IPS-11a (cell line): ENCODE results near the gene CCDC158.
"Not testable (repeated sequence)": the region's sequence is repeated elsewhere in the genome, so short reads cannot be mapped to it uniquely, and the experiment has no call there.

Experiments used
- H3K4me3 ChIP-seq: one replicate; pipeline ENCODE4 v1.5.1; 2013; ENCODE audit warnings: low read depth, low read length, control low read depth

The CCDC158 gene

DNA sequence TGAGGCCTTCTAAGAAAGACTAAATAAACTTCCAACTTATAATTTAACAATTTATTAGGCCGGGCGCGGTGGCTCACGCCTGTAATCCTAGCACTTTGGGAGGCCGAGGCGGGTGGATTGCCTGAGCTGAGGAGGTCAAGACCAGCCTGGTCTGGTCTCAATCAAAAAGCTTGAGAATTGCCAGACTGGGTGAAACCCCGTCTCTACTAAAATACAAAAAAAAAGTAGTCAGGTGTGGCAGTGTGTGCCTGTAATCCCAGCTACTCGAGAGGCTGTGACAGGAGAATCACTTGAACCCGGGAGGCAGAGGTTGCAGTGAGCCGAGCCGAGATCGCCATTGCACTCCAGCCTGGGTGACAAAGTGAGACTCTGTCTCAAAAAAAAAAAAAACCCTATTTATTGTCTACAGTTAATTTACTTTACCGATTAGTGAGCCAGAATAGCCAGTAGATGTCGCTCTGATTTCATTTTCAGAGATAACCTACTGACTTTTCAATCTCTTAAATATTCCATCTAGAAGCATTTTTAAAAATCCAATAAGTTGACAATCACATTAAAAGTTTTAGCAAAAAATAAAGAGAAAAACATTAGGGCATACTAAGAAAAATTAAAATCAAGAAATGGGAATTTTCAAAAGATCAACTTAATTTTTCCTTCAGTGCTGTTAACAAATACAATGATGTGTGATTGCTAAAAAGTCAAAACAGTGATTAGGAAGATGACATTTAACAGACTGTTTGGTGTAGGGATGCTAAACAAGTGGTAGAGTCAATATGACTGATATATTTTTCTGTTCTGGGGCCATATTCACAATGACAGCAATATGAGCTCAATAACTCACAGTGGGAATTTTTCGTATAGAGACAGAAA lies 9.8 kb upstream of the CCDC158 start:
- H3K4me3 ChIP-seq = no peak overlapping the region

DNA sequence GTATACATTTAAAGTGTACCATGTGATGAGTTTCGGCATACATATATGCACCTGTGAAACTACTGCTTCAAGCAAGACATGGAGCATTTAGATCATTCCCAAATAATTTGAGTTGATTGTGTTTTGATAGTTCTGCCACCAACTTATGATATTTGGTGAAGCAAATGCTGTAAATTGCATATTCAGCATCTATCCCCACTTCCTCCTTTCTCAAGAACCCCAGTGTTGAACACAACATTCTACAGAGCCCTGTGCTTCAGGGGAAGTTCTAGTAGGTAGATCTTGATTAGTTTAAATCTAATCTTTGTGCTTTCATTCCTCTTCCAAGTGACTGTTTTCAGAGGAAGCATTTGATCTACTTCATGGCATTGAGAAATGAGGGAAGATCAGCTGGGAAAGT lies 8.7 kb upstream of the CCDC158 start:
- no peak overlapping the region for H3K4me3 ChIP-seq

- H3K4me3 ChIP-seq = no peak overlapping the region
Measured at GRCh38 chr4:76426272-76426671, 5.3 kb upstream of the CCDC158 start.

DNA sequence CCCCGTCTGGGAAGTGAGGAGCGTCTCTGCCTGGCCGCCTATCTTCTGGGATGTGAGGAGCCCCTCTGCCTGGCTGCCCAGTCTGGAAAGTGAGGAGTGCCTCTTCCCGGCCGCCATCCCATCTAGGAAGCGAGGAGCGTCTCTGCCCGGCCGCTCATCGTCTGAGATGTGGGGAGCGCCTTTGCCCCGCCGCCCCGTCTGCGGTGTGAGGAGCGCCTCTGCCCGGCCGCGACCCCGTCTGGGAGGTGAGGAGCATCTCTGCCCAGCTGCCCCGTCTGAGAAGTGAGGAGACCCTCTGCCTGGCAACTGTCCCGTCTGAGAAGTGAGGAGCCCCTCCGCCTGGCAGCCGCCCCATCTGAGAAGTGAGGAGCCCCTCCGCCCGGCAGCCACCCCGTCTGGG lies 2.2 kb upstream of the CCDC158 start:
- H3K4me3 ChIP-seq = not testable (repeated sequence)

DNA sequence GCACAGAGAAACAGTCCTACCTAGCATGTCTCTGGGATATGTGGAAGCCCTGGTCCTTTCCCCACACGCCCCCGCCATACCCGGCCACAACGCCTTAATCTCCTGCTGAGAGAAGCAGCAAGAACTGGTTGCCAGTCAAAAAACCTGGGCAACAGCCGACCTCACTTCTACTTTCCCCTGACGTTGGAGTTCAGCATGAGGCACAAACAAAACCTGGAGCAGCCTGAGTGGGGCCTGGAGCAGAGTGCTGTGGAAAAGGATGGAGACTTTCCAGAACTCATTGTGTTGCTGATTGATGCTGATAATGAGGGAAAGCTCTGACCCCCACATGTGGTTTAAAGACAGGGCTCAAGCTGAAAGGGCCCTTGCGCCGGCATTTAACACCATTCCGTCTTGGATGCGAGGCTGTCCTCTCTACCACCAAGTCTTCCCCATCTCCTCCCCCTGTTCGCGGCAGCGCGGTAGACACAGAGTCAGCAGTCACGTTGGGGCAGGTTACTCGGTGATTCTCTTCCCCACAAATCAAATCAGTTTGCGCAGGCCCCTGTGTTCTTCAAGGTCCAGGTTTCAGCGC lies 666 bp downstream of the CCDC158 start:
- H3K4me3 ChIP-seq = no peak overlapping the region

DNA sequence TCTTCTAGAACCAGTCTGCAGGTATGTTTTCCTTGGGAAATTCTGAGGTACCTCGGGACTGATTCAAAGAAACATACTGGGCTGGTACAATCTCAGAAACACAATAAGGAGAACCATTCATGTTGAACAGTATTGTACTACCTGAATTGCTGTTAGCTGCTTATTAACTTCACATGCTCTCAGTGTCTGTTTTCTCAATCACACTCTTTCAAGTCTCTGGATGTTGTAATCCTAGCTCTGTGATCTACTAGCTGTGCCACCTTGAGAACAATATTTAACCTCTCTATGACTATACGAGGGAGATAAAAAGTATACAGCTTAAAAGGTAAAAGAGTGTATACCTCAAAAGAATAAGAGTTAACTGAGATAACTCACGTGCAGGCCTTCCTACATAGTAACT lies 10.3 kb downstream of the CCDC158 start:
- no peak overlapping the region for H3K4me3 ChIP-seq

GRCh38 chr4:76407440-76408119 lies 13.4 kb downstream of the CCDC158 start:
- H3K4me3 ChIP-seq = no peak overlapping the region

DNA sequence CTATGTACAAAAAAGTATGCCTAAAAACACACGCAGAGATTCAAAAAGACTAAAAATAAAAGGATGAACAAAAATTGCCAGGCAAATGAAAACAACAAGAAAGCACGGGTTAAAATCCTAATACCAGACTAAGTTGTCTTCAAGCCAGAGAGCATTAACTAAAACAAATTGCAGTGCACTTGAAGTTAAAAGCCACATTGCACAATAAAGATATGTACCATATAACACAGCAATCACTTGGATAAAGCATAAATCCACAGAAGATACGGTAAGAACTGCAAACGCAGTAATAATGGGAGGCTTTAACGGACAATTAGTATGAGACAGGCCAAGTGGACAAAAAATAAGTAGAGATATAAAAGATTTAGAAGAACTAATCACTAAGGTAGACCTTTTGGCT lies 14.9 kb downstream of the CCDC158 start:
- H3K4me3 ChIP-seq = no peak overlapping the region

GRCh38 chr4:76401654-76402053 lies 19.3 kb downstream of the CCDC158 start:
- H3K4me3 ChIP-seq = no peak overlapping the region

DNA sequence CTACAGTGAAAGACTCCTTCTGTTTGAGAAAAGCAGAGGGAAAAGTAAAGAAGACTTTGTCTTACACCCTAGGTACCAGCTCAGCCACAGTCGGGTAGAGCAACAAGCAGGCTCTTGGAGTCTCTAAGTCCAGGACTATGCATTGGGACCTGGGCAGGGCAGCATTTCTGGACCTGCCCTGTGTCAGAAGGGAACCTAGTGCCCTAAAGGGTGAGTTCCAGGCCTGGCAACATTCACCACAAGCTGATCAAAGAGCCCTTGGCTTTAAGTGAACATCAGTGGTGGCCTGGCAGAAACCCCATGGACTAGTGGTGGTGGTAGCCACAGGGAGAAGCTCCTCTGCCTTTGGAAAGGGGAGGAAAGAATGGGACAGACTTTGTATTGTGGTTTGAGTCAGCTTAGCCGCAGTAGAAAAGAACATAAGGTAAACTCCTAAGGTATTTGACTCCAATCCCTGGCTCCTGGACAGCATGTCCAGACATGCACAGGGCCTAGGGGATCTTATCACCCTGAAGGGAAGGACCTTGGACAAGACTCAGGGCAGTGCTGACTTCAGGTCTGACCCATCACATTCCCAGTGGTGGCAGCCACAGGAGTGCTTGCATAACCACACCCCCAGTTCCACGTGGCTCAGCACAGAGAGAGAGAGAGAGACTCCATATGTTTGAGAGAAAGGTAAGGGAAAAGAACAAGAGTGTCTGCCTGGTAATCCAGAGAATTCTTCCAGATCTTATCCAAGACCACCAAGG lies 32.6 kb downstream of the CCDC158 start:
- H3K4me3 ChIP-seq = no peak overlapping the region

DNA sequence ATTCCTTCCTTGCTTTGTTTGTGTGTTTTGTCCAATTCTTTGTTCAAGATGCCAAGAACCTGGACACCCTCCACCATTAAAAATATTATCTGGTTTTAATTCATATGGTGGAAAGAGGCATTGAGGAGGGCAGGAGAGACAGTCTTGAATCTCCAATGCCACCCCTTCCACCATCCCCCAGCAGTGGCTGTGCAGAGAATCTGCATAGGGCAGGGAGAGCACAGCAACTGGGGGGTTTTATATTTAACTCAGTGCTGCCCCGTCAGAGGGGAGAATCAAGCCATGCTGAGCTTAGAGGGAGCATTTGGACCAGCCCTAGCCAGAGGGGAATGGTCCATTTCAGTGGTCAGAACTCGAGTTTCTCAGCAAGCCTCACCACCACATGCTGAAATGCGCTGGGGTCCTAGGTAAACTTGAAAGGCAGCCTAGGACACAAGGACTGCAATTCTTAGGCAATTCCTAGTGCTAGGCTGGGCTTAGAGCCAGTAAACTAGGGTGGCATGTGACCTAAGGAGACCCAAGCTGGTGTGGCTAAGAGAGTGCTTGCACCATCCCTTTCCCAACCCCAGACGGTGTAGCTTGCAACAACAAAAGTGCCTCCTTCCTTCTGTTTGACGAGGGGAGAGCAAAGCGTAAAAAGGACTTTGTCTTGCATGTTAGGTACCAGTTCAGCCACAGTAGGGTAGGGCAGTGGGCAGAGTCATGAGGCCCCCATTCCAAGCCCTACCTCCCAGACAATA lies 34.2 kb downstream of the CCDC158 start:
- H3K4me3 ChIP-seq = no peak overlapping the region

GRCh38 chr4:76385974-76386373 lies 35.0 kb downstream of the CCDC158 start:
- H3K4me3 ChIP-seq = no peak overlapping the region

GRCh38 chr4:76384052-76384451 lies 36.9 kb downstream of the CCDC158 start:
- H3K4me3 ChIP-seq = no peak overlapping the region

- H3K4me3 ChIP-seq = no peak overlapping the region
Measured at GRCh38 chr4:76383001-76383400, 37.9 kb downstream of the CCDC158 start.

DNA sequence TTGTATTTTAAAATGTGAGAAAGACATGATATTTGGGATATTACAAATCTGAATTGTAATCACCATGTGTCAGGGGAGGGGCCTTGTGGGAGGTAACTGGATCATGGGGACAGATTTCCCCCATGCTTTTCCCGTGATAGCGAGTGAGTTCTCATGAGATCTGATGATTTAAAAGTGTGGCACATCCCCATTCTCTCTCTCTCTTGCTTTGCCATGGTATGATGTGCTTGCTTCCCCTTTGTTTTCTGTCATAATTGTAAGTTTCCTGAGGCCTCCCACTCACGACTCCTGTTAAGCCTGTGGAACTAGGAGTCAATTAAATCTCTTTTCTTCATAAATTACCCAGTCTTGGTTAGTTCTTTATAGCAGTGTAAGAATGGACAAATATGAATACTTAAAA lies 39.0 kb downstream of the CCDC158 start:
- no peak overlapping the region for H3K4me3 ChIP-seq

- H3K4me3 ChIP-seq = no peak overlapping the region
Measured at GRCh38 chr4:76380561-76380960, 40.4 kb downstream of the CCDC158 start.

GRCh38 chr4:76377911-76378310 lies 43.0 kb downstream of the CCDC158 start:
- H3K4me3 ChIP-seq = no peak overlapping the region

DNA sequence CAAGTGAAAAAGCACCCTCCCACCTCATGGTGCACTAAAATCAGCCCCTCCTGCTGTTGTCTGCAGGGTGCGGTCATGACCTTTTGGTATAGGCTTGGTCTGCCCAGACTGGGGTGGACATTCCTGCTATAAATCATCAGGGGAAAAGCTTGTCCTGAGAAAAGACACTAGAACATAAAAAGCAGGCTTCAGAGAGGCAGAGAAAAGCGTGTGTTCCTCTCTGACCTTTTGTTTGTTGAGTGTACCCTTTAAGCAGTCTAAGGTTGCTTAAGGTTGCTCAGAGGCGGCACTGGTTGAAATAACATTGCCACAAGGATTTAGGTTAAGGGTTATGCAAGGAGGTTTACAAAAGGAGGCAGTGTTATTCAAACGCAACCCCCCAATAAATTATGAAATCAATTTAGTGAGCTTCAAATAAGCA lies 43.5 kb downstream of the CCDC158 start:
- H3K4me3 ChIP-seq = no peak overlapping the region

DNA sequence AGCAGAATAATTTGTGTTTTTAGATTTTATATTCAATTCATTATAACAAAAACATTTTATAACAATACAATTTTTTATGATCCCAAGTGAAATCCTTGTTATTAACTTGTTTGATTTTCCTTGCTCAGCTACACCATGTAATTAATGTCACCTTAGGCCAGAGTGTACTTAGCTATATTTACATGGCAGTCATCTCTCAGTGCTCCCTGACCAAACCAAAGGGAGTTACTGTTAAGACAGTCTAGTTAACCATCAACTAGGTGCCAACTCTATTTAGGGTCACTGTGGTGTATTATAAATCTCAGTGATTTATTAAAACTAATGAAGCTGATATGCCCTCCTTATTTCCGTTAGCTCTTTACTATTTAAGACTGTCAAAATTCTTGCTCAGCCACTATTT lies 44.4 kb downstream of the CCDC158 start:
- H3K4me3 ChIP-seq = no peak overlapping the region

DNA sequence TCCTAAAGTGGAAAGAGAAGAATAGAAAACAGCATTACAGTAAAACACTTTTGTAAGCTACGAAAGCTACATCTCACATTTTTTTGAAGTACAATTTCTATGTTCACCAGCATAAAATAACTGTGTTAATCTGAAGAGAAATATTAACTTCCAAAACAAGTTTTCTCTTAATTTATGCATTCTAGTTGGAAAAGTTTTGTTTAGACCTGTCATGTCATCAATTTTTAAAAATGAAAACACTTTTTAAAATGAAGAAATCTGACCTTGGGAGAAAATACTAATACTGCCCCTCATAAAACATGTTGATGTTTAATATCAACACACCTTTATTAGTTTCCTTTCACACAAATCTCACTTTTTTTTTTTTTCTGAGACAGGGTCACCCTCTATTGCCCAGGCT lies 45.2 kb downstream of the CCDC158 start:
- no peak overlapping the region for H3K4me3 ChIP-seq

DNA sequence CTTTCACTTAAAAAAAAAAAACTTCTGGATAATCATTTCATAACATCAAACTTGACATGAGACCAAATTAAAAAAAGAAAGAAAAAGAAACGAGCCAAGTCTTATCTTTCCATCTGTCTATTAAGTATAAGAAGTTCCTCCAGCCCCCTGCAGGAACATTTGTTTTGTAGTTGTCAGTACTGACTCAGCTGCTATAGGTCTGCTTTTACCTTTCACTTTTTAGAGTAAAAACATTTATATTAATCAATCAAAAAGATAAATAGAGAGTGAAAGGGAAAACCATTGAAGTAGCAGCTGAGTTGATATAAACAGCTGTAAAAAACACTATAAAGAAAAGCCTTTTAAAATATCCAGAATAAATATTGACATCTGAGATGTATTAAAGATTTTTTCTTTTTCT lies 46.1 kb downstream of the CCDC158 start:
- no peak overlapping the region for H3K4me3 ChIP-seq
